ENCODE measurements around the gene KCNJ10. TPM values are rescaled to one million over a fixed set of nuclear protein-coding genes. Genes with fewer than 3 reads are reported as not detected.

Gene KCNJ10
- total and polyA plus RNA-seq, 2 of the 13 experiments (the other 11 are each of a cell fraction or from before 2014, with no cell fraction given): 4.4 to 10.3 TPM

- TF ChIP-seq ZNF713 (CRISPR knock-in tag; IDR thresholded peaks at IDR 0.05): no peak
- no peak for TF ChIP-seq FOXK2 (IDR thresholded peaks at IDR 0.05)
- TF ChIP-seq ZSCAN30 (CRISPR knock-in tag; IDR thresholded peaks at IDR 0.05): no peak
- TF ChIP-seq RARG (CRISPR knock-in tag; IDR thresholded peaks at IDR 0.05; ENCODE audit: low read depth): no peak
- TF ChIP-seq TARDBP (CRISPR knock-in tag; IDR thresholded peaks at IDR 0.05): peak; percentile 76
- peak; percentile 97 for TF ChIP-seq SKIL (CRISPR knock-in tag; IDR thresholded peaks at IDR 0.05; ENCODE audit: borderline replicate concordance)
- TF ChIP-seq RFXAP (CRISPR knock-in tag; IDR thresholded peaks at IDR 0.05; ENCODE audit: borderline replicate concordance): no peak
- no peak for TF ChIP-seq SP2 (CRISPR knock-in tag; IDR thresholded peaks at IDR 0.05)
- 0 out of 2 replicates have a peak, but pooled peaks have one; percentile 33 for TF ChIP-seq RCOR2 (CRISPR knock-in tag; IDR thresholded peaks at IDR 0.05)
- TF ChIP-seq KDM2A (CRISPR knock-in tag; IDR thresholded peaks at IDR 0.05; ENCODE audit: borderline replicate concordance, low read depth): peak; percentile 29; the same call in 1 of the 2 replicates
- TF ChIP-seq MAFF (IDR thresholded peaks at IDR 0.05; ENCODE audit: low read depth, low read length): no peak
- no peak for TF ChIP-seq ZBTB49 (CRISPR knock-in tag; IDR thresholded peaks at IDR 0.05; ENCODE audit: borderline replicate concordance)
- TF ChIP-seq ZSCAN21 (CRISPR knock-in tag; IDR thresholded peaks at IDR 0.05; ENCODE audit: borderline replicate concordance): no peak
- TF ChIP-seq CBX5 (CRISPR knock-in tag; IDR thresholded peaks at IDR 0.05; ENCODE audit: borderline replicate concordance): no peak; the same call in 1 of the 2 replicates
- TF ChIP-seq KLF6 (CRISPR knock-in tag; IDR thresholded peaks at IDR 0.05): no peak
- TF ChIP-seq TIGD3 (CRISPR knock-in tag; IDR thresholded peaks at IDR 0.05; ENCODE audit: borderline replicate concordance): no peak
- no peak; the same call in 1 of the 2 replicates for TF ChIP-seq POLR2G (IDR thresholded peaks at IDR 0.05; ENCODE audit: low read depth, low read length)
- TF ChIP-seq ZNF350 (CRISPR knock-in tag; IDR thresholded peaks at IDR 0.05; ENCODE audit: borderline replicate concordance, low read depth): peak; percentile 50; the same call in 1 of the 2 replicates
- no peak for TF ChIP-seq ZNF10 (CRISPR knock-in tag; IDR thresholded peaks at IDR 0.05; ENCODE audit: borderline replicate concordance, low read depth)
- no peak for TF ChIP-seq ZBTB37 (CRISPR knock-in tag; IDR thresholded peaks at IDR 0.05)
- TF ChIP-seq ELF3 (CRISPR knock-in tag; IDR thresholded peaks at IDR 0.05): peak; percentile 81
- no peak; the same call in 1 of the 2 replicates for TF ChIP-seq MYC (CRISPR knock-in tag; IDR thresholded peaks at IDR 0.05; ENCODE audit: borderline replicate concordance)
- TF ChIP-seq SRSF4 (IDR thresholded peaks at IDR 0.05; ENCODE audit: low read depth, low read length, poor library complexity, severe bottlenecking): no peak
These were observed 16.2 kb downstream of the KCNJ10 start (continued) for GRCh38 chr1:160053548-160054365.

All from HepG2 (cell line).